Measurements from ENCODE around the gene MUC21. TPM values are rescaled to one million over a fixed set of nuclear protein-coding genes. Genes with fewer than 3 reads are reported as not detected.
"Not testable (repeated sequence)": the region's sequence is repeated elsewhere in the genome, so short reads cannot be mapped to it uniquely, and the experiment has no call there.

The MUC21 gene
- total RNA-seq, 1 donor from 2014 or later = not detected

DNA sequence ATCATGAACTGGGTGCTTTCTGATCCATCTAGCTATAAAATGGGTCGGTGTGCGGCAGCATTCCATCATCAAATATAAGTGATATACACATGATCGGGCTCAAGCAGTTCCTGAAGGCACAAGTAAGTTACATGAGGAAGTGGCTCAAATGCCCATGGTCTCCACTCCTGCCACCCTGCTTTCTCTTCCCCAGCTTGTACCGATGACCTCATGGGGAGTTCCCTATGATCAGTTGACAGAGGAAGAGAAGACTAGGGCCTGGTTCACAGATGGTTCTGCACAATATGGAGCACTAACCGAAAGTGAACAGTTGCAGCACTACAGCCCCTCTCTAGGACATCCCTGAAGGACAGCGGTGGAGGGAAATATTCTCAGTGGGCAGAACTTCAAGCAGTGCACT, 14.3 kb upstream of the MUC21 start:
- not testable (repeated sequence) for DNase-seq (ENCODE audit: low read depth, low spot score)

DNA sequence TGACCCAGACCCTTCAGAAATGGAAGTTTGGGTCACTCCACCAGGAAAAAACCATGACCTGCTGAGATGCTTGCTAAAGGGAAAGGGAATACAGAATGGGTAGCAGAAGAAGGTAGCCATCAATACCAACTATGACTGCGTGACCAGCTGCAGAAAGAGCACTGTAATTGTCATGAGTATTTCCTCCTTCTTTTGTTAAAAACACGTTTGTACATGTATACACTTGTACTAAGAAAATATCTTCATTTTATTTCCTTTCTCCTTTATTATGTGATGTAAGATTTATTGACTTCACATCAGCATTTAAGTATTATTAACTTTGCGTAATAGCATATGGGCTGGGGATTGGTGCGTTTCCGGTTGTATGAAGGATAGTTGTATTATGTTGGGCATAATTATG, 12.6 kb upstream of the MUC21 start:
- DNase-seq (ENCODE audit: low read depth, low spot score) = no peak

DNA sequence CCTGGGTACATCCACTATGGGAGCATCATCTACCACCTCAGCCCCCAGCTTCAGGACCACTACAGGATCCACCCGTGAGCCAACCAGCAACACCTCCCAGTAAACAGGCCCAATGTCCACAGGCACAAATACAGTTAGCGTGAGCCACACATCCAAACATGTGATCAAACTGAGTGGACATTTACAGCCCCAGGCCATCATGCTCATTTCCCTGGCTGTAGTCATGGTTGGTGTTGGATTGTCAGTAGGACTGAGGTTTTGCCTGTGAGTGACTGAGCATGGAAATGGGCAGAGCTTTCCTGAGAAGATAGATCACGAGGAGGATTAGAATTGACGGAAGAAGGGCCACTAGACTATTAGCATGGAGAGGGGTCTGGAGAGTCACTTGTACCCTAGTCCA, 10.7 kb upstream of the MUC21 start:
- no peak for DNase-seq (ENCODE audit: low read depth, low spot score)

DNA sequence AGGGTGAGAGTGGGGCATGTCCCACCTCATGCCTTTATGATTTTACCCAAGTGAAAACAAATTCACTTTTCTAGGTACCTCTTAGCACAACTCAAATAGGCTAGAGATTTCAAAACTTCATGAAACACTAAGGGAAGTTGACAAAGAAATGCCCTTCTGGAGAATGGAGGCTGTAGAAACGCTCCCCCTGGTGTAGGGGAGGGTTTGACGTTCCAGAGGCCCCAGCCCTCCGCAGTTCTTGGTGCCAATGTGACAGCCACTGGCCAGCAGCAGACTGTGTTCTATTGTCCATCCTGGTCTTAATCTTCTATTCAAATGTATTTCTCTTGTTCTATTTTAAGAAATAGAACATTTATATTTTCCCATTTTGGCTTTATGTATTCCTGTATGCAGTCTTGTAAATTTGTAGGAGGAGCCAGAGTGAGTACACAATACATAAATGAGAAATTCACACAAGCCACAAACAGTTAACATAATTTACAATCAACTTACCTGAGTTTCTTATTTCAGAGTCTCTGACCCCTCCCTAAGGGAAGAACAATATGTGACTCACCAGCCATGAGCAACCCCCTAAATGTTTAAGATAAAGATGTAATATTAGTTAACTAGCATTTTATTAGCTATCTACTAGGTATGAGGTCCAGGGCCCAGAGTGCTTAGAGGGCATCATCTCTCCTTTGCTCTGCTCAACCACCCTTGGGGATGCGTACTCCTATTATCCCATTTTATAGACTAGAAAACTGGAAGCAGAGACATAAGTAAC, 8.8 kb upstream of the MUC21 start:
- DNase-seq (ENCODE audit: low read depth, low spot score) = no peak

DNA sequence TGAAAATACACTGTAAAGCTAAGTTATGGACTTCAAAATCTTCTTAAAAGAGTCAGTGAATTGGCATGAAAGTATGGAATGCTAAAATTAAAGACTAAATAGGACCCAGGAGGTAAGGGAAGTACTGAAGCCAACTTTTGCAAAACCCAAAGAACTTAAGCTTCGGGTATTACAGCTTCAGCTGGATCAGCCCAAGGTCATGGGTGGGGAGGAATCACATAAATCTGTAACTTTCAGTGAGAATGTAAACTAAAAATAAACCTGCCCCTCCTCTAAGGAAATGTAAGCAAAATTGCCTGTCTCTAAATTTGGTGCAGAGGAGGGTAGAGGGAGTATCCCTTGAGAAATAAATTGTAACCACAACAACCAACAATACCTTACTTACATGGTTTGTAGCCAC, 4.4 kb upstream of the MUC21 start:
- no peak for DNase-seq (ENCODE audit: low read depth, low spot score)

DNA sequence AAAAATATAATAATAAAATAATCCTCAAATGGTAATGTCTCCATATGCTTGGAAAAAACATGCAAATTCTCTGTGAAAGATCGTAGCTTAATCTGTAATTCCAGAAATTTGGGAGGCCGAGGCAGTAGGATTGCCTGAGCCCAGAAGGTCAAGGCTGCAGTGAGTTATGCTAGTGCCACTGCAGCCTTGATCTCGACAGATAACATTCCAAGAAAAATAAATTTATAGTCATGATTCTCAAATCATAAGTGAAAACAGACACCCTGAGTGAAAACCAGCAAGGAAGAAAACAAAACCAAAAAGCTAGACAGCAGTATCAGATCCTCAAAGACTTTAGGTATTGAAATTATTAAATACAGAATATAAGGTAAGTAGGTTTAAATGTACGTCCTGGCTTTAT, 3.8 kb upstream of the MUC21 start:
- no peak for DNase-seq (ENCODE audit: low read depth, low spot score)

DNA sequence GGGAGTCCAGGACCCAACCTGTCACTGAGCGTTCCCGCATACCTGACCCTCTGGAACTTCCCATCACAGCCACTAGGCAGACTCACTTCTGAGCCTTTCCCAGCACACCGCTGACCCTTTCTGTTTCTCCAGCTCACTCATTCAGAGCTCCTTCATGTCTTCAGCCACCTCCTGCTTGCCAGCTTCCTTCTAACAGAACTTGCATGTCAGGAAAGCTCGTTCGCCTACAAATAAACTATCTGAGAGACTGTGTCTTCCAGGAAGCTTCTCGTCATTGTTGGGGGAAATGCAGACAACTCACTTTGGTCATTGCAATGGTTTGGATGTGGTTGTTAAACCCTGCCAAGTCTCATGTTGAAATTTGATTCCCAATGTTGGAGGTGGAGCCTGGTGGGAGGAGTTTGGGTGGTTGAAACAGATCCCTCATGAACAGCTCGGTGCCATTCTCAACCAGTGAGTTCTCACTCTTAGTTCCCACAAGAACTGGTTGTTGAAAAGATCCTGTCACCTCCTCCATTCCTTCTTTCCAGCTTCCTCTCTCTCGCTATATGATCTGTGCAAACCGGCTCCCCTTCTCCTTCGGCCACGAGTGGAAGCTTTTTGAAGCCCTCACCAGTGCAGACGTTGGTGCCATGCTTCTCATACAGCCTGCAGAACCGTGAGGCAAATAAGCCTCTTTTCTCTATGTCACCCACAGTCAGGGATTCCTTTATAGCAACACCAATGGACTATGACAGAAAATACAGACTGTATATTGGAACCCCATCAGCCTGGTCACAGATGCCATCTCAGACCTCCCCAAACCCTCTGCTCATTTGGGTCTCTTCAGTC, 1.4 kb upstream of the MUC21 start:
- no peak for DNase-seq (ENCODE audit: low read depth, low spot score)

DNA sequence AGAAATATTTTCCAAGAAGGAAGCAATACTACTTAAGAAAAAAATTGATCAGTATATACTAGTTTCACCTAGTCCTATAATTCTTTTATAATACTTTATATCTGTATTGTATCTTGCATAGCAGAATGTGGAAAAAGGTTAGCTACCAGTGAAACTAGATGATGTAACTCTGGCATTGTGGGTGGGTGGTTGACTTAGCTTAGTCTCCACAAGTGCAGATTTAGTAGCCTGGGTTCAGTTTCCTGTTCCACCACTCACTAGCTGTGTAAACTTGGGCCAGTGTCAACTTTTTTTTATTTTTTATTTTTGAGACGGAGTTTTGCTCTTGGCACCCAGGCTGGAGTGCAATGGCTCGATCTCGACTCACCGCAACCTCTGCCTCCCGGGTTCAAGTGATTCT, 2.0 kb downstream of the MUC21 start:
- DNase-seq (ENCODE audit: low read depth, low spot score) = no peak

DNA sequence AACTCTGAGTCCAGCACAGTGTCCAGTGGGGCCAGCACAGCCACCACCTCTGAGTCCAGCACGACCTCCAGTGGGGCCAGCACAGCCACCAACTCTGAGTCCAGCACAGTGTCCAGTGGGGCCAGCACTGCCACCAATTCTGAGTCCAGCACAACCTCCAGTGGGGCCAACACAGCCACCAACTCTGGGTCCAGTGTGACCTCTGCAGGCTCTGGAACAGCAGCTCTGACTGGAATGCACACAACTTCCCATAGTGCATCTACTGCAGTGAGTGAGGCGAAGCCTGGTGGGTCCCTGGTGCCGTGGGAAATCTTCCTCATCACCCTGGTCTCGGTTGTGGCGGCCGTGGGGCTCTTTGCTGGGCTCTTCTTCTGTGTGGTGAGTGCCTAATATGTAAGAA, 3.8 kb downstream of the MUC21 start:
- DNase-seq (ENCODE audit: low read depth, low spot score) = no peak

DNA sequence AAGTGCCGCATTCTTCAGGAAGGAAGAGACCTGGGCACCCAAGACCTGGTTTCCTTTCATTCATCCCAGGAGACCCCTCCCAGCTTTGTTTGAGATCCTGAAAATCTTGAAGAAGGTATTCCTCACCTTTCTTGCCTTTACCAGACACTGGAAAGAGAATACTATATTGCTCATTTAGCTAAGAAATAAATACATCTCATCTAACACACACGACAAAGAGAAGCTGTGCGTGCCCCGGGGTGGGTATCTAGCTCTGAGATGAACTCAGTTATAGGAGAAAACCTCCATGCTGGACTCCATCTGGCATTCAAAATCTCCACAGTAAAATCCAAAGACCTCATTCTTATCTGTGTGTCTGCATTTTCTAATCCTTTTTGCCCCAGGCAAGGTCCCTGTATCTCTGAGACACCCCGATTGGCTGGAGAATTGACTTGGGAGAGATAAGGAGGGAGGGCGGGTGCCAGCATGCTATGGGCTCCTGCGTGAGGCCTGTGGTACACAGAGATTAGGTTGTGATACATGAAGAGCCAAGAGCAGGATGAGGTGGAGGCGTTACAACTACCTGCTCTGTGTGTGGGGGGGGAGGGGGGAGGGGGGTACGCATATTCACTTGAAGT, 4.8 kb downstream of the MUC21 start:
- no peak for DNase-seq (ENCODE audit: low read depth, low spot score)

DNA sequence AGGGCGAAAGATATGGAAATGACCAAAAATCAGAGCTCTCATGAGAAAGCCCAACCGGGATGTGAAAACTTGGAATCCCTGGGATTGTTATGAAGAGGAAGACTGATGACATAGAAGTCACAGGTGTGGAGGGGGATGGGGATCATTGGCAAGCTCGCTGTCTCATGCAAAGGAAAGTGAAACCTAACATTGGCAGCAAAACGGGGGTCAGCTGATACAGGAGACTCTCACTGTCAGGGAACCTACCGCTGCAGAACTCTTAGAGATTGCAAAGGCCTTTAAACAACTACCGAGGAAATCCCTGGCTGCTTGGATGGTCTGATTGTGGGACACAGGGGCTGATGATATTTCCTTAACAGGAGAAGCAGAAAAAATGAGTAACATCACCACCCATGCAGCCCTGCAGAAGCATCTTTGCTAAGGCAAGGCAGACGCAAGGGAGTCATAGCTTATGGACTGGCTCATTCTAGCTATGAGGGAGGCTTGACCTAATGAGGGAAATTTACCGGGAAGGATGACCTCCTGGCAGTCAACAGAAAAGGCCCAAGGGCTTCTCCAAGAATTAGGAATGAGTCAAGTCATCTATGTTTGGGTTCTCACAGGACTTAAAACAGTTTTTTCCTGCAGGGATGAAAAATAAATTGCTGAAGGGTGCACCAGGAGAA, 7.0 kb downstream of the MUC21 start:
- DNase-seq (ENCODE audit: low read depth, low spot score) = no peak

DNA sequence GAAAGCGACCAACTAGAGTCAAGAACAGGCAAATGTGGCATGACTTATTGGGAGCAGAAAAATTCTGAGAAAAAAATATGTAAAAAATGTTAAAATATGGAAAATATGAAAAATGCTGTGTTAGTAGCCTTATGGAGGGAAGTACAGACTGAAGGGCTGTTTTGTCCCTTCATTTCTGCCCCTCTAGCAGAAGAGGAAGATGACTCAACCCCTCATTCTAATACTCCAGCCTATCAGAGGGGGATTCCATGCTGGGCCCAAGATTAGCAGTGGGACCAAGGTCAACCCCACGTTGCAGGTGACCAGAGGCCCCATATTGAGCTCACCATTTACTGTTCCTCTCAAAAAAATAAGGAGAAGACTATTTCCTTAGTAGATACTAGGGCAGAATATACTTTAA, 8.4 kb downstream of the MUC21 start:
- DNase-seq (ENCODE audit: low read depth, low spot score) = no peak

DNA sequence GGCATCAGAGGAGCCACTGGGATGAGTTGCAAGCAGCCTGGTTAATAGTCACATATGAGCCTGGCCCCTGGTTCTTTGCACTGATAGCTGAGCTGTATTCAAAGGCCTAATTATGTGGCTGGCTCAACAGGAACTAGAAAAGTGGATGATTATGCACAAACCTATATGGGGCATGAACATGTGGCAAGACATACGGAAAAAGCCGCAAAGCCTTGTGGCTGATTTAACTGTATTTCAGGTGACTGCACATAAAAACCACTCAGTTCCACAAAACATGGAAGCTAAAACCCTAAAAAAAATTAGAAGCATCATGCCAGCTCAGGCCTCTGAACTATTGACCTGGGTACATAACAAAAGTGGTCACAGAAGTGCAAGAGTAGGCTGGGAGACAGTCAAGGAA, 13.8 kb downstream of the MUC21 start:
- DNase-seq (ENCODE audit: low read depth, low spot score) = no peak

DNA sequence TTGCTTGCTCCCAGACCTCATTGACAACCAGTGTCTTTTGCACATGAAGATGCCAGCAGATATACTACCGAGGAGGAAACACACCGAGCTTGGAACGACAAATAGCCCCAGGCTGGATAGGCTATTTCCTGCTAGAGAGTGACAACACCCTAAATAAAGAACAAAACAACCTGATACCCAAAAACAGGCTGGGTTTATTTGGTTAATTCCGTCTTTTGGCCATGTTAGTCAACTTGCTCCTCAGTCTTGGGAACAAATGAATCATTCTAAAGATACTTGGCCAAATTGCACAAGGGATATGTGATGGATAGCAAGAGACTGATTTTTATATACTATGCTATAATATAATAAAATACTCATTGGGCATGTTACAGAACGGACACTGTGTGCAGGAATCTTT, 15.3 kb downstream of the MUC21 start:
- no peak for DNase-seq (ENCODE audit: low read depth, low spot score)

DNA sequence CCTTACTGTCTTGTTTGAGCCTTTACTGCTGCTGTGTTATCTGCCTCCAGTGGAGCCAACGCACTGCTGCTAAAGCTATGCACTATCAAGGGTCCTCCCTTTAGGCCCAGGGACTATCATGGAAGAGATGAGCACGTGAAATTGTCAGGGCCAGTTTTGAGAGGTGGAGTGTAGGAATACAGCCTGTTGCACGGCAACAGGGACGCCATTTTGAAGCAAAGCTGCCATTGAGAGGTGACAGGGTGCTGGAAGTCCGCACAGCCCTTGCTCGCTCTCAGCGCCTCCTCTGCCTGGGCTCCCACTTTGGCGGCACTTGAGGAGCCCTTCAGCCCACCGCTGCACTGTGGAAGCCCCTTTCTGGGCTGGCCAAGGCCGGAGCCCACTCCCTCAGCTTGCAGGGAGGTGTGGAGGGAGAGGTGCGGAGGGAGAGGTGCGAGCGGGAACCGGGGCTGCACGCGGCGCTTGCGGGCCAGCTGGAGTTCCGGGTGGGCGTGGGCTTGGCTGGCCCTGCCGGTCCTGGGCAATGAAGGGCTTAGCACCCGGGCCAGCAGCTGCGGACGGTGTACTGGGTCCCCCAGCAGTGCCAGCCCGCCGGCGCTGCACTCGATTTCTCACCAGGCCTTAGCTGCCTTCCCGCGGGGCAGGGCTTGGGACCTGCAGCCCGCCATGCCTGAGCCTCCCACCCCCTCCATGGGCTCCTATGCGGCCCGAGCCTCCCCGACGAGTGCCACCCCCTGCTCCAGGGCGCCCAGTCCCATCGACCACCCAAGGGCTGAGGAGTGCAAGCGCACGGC, 16.7 kb downstream of the MUC21 start:
- not testable (repeated sequence) for DNase-seq (ENCODE audit: low read depth, low spot score)

DNA sequence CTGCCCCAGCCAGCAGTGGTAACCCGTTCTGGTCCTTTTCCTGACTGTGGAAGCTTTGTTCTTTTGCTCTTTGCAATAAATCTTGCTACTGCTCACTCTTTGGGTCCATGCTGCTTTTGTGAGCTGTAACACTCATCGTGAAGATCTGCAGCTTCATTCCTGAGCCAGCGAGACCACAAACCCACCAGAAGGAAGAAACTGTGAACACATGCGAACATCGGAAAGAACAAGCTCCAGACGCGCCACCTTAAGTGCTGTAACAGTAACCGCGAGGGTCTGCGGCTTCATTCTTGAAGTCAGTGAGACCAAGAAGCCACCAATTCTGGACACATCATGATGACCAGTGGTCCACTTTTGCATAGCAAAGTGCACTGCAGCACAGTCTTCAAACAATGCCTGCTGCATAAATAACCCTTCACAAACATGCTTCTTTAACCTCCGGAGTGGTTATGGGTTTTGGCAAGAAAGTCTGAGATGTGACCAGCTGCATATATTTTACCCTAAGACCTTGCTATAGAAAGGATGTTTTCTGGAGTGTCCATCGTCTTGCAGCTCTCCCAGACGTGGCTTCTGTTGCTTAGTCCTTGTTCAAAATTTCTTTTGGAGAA, 17.9 kb downstream of the MUC21 start:
- no peak for DNase-seq (ENCODE audit: low read depth, low spot score)

DNA sequence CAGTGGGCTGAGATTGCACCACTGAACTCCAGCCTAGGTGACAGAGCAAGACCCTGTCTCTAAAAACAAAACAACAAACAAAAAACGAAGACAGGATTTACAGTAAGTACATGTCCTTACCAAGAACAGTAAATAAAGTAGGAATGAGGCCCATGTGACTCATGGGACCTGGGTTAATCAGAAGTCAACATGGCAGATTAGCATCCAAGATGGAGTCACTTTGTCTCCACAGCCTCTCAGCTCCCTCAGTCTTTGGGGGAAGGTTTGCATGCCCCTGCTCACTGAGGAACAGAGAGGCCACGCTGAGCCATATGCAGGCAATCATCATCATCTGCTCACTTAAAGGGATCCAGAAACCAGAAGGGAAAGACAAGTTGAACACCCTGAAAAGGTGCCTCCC, 19.0 kb downstream of the MUC21 start:
- no peak for DNase-seq (ENCODE audit: low read depth, low spot score)

DNA sequence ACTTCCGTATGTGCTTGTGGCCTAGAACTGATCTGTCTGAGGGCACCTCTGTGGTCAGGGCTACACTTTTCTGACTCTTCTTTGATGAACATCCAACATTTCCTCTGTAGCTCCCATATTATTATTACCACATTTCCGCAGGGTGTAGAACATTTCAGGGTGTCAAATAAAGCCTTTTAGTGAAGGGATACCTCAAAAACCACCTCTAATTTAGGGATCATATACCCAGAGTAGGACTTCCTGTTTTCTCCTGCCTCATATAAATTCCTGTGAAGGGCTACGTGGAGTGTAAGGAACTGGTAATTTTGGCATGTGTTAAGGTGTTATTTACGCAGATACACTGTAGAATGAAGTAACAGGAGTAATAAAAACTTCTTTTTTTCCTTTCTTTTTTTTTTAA, 21.3 kb downstream of the MUC21 start:
- DNase-seq (ENCODE audit: low read depth, low spot score) = no peak

DNA sequence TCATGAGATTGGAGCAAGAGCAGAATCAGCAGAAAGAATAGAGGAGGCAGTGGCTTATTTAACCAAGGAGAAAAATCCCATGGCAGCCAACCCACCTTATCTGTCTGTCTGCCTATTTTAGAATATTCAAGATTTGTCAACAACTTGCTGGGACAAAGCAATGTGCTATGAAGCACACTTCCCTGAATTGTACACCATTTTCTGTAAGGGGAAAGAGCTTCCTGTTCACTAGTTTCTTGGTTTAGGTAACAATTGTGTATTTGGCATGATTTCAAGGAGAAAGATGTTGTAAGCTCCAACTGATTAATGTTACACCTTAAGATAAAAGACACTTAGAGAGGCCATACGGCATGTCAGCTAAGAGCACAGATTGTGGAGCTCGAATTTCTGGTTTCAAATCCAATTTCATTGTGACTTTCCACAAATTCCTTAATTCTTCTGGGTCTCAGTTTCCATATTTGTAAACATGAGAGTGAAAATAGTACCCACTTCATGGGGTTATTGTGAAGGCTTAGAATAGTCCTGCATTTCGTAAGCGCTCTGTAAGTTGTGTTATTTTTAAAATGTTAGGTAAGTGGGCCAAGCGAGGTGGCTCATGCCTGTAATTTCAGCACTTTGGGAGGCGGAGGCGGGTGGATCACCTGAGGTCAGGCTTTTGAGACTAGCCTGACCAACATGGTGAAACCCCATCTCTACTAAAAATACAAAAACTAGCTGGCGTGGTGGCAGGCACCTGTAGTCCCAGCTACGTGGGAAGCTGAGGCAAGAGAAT, 21.9 kb downstream of the MUC21 start:
- DNase-seq (ENCODE audit: low read depth, low spot score) = no peak

DNA sequence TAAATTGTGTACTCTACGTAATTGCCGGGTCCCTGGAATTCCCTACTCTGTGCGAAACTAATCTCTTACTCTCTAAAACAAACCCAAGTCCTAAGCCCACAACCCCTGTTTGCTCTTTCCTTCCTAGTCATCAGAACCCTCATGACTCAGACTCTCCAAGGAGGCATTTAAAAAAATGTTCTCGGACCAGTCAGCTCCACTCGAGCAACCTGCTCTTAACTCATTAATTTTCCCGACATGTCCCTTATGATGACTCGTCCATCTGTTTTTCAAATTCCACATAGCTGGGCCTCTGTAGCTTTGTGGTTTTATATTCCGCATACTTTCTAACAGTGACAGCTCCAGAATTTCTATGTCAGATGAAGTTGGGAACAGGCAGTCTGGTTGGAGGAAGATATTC, 24.2 kb downstream of the MUC21 start:
- no peak for DNase-seq (ENCODE audit: low read depth, low spot score)
